ENCODE measurements around the gene CYTH3. TPM values are rescaled to one million over a fixed set of nuclear protein-coding genes. Genes with fewer than 3 reads are reported as not detected.

Gene CYTH3
- total and polyA plus RNA-seq, 2 experiments from 2014 or later, result 20.2 to 32.4 TPM

GRCh38 chr7:6241607-6241973 lies 30.8 kb downstream of the CYTH3 start:
- H3K27me3 ChIP-seq, result no peaks in the 10 kb centered on the region
- no peaks in the 10 kb centered on the region for H3K36me3 ChIP-seq
- H3K27ac ChIP-seq, result no peak overlapping the region
- no peaks in the 10 kb centered on the region for H3K9me3 ChIP-seq (ENCODE audit: low read depth)
- no peak for DNase-seq (ENCODE audit: low read depth in 1 of 2, low spot score in 1 of 2)
- no peak for TF ChIP-seq CTCF (IDR thresholded peaks at IDR 0.05; ENCODE audit: low read depth, low read length)
- H3K4me3 ChIP-seq, result no peak overlapping the region
- peaks cover 8% of the 10 kb centered on the region for H3K4me1 ChIP-seq (ENCODE audit: low read depth)

DNA sequence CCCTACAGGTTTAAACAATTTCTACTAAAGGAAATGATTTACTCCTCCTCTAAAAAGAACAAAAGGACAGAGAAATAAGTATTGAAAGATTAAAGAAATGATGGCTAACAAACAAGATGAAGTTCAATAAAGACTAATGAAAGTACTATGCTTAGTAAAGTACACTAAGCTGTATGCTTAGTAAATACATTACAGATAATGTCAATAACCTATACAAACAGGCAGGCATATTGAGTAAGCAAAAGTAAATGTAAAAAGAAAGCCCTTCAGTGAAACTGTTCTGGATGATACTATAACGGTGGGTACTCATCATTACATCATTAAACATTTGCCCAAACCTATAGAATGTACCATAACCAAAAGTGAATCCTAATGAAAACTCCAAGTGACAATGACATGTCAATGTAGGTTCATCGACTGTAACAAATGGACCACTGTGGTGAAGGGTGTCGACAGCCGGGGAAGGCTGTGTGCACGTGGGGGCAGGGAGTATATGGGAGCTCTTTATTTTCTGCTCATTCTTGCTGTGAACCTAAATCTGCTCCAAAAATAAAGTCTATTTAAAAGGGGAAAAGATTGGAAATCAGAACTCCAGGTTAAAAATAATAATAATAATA lies 34.0 kb downstream of the CYTH3 start:
- Histone ChIP-seq H3K27me3 (no peaks in the 10 kb centered on the region), H3K4me3 (no peak overlapping the region), H3K9me3 (ENCODE audit: low read depth) (no peaks in the 10 kb centered on the region), H3K27ac (no peak overlapping the region), H3K4me1 (ENCODE audit: low read depth) (peaks cover under 1% of the 10 kb centered on the region), H3K36me3 (no peaks in the 10 kb centered on the region)
- DNase-seq (ENCODE audit: low read depth in 1 of 2, low spot score in 1 of 2), result no peak
- no peak for TF ChIP-seq CTCF (IDR thresholded peaks at IDR 0.05; ENCODE audit: low read depth, low read length)

DNA sequence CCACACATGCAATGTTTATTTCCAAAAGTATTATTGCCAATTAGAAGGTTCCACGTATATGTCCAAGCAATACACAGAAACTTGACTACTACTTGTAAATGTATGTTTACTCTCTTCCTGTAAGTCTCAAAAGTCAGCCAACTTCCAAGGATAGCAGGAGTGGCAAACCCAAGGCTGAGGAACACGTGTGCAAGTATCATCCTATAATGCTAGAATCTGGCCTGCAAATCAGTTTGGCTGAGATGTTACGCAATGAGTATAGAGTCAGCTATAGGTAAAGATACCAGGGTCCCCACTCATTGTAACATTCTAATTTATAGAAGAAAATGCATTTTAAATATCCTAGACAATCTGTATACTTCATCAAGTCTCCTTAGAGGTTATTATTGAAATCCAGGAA lies 34.7 kb downstream of the CYTH3 start:
- no peaks in the 10 kb centered on the region for H3K9me3 ChIP-seq (ENCODE audit: low read depth)
- H3K27ac ChIP-seq, result no peak overlapping the region
- TF ChIP-seq CTCF (IDR thresholded peaks at IDR 0.05; ENCODE audit: low read depth, low read length), result no peak
- DNase-seq (ENCODE audit: low read depth in 1 of 2, low spot score in 1 of 2), result no peak
- no peaks in the 10 kb centered on the region for H3K27me3 ChIP-seq
- H3K4me1 ChIP-seq (ENCODE audit: low read depth), result no peaks in the 10 kb centered on the region
- no peaks in the 10 kb centered on the region for H3K36me3 ChIP-seq
- H3K4me3 ChIP-seq, result no peak overlapping the region

- H3K4me3 ChIP-seq, result no peak overlapping the region
- H3K9me3 ChIP-seq (ENCODE audit: low read depth), result no peaks in the 10 kb centered on the region
- no peaks in the 10 kb centered on the region for H3K4me1 ChIP-seq (ENCODE audit: low read depth)
- no peak for TF ChIP-seq CTCF (IDR thresholded peaks at IDR 0.05; ENCODE audit: low read depth, low read length)
- no peaks in the 10 kb centered on the region for H3K27me3 ChIP-seq
- DNase-seq (ENCODE audit: low read depth in 1 of 2, low spot score in 1 of 2), result peak in 1 of 2 donors; percentile 26
- H3K27ac ChIP-seq, result peak overlapping the region; percentile 78
- H3K36me3 ChIP-seq, result no peaks in the 10 kb centered on the region
These were observed 35.4 kb downstream of the CYTH3 start for GRCh38 chr7:6237011-6237410.

DNA sequence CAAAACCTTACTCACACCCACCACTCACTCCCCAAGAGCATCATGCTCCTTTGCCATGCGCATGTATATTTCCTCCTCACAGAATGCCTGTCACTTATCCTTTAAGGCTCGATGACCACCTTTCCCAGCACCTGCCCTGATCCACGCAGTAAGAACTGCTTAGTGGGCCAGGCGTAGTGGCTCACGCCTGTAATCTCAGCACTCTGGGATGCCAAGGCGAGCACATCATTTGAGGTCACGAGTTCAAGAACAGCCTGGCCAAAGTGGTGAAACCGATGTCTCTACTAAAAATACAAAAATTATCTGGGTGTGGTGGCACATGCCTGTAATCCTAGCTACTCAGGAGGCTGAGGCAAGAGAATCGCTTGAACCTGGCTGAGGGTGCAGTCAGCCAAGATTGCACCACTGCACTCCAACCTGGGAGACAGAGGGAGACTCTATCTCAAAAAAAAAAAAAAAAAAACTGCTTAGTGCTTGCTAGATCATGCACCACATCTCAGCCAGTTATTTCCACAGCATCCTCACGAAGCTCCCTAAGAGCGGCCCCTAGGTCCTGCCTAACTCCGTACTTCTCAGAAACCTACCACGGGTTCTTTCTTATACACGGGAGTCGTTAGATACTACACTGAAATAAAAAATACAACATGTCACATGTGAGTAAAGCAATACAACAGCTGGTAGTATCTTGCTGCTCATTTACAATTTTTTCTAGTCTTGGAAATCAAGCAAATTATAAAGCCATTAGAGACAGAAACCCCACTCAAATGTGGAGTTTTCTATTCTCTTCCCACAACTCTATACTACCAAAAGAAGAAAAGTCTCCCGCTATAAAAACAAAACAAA lies 37.2 kb downstream of the CYTH3 start:
- H3K36me3 ChIP-seq, result no peaks in the 10 kb centered on the region
- DNase-seq (ENCODE audit: low read depth in 1 of 2, low spot score in 1 of 2), result no peak
- no peak overlapping the region for H3K27ac ChIP-seq
- no peaks in the 10 kb centered on the region for H3K9me3 ChIP-seq (ENCODE audit: low read depth)
- no peaks in the 10 kb centered on the region for H3K27me3 ChIP-seq
- TF ChIP-seq CTCF (IDR thresholded peaks at IDR 0.05; ENCODE audit: low read depth, low read length), result no peak
- no peak overlapping the region for H3K4me3 ChIP-seq
- H3K4me1 ChIP-seq (ENCODE audit: low read depth), result no peaks in the 10 kb centered on the region
